GM18951 (cell line): ENCODE measurements around the gene CRHR2.

Experiments used
- POLR2A ChIP-seq: IDR thresholded peaks from 4 replicates; pipeline ENCODE4 v1.6.1; 2011; ENCODE audit warnings: mild to moderate bottlenecking; ENCODE audit not compliant: insufficient read length, insufficient read depth; ENCODE audit errors: extremely low read depth
- in situ Hi-C: fragments of 300-500 bp; cut with MboI; formaldehyde crosslinking; loops from one replicate; pipeline ENCODE4 v1.12.0; 2022; ENCODE audit warnings: low sequenced_read_pairs, mixed read lengths, inconsistent platforms; ENCODE audit not compliant: unreplicated experiment

Gene CRHR2

GRCh38 chr7:30630986-30631385 lies 51.3 kb downstream of the CRHR2 start:
- in situ Hi-C loops, result no loop called here
- no peak for TF ChIP-seq POLR2A

DNA sequence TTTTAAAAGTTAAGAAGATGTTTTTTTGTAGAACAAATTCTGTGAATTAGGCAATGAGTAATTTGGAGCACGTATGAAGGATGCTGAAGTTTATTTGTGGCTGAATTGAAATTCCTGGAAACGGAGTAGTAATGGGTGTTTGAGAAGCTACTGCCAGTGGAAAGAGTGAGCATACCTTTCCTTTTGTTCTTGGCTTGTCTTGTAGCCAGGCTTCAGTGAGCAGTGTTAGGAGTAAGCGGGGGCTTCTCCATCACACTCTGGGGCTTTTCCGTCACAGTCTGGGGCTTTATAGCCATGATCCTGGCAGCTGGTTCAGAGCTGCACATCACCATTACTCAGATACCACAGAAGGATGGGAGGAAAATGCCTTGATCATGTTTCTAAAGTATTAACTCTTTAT lies 55.2 kb downstream of the CRHR2 start:
- in situ Hi-C loops, result no loop called here
- no peak for TF ChIP-seq POLR2A

- in situ Hi-C loops, result no loop called here
- no peak for TF ChIP-seq POLR2A
Measured at GRCh38 chr7:30625283-30625682, 57.0 kb downstream of the CRHR2 start.

DNA sequence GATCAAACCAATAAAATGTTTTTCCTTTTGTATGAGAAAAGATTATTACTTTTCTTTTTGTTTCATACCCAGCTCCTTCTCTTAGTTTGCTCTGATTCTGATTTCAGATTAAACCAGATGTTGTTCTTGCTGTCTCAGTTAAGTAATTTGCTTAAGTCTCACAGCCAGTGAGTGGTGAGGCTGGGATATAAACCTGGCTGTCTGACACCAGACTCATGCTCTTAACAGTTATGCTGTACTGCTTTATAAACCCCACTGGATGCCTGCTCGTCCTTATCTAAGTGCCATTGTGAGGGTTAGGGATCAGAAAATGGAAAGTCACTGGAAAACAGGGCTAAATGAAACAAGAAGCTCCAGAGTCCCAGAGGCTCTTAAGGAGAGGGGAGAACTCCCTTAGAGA lies 63.3 kb downstream of the CRHR2 start:
- TF ChIP-seq POLR2A, result no peak
- in situ Hi-C loops, result no loop called here

- in situ Hi-C loops, result no loop called here
- TF ChIP-seq POLR2A, result no peak
Measured at GRCh38 chr7:30618080-30618676, 64.1 kb downstream of the CRHR2 start.

DNA sequence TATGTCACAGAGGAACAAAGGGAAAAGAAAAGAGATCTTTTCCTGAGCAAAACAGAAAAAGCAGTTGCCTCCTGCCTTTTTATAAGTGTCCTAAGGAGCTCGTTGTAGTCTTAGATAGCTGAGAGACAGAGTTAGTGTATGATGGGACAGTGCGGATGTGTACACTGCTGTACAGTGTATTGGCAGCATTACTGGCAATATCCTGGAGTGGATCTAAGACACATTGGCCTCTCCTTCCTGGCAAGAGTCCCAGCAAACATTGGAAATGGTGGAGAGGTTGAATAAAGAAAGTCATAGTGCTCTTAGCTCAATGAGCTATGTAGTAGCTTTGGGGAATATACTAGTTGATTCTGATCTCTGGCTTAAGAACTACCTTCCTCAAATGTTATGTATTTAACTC lies 64.9 kb downstream of the CRHR2 start:
- in situ Hi-C loops, result no loop called here
- TF ChIP-seq POLR2A, result no peak

DNA sequence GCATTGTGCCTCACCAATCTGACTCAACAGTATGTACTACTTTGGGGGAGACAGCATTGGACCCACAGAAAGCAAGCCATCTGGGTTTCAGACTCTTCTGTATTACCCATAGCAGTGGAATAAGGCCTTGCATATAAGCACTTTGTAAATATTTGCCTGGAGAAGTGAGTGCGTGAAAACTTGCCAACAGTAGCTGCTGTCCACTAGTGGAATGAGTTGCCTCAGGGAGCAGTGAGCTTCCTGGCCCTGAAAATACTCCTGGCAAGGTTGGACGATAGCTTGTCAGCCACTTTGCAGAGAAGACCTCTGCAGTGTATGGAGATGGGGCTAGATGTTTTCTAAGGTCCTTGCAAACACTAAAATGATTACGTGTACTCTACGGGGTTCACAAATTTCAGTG lies 65.9 kb downstream of the CRHR2 start:
- in situ Hi-C loops, result no loop called here
- TF ChIP-seq POLR2A, result no peak

DNA sequence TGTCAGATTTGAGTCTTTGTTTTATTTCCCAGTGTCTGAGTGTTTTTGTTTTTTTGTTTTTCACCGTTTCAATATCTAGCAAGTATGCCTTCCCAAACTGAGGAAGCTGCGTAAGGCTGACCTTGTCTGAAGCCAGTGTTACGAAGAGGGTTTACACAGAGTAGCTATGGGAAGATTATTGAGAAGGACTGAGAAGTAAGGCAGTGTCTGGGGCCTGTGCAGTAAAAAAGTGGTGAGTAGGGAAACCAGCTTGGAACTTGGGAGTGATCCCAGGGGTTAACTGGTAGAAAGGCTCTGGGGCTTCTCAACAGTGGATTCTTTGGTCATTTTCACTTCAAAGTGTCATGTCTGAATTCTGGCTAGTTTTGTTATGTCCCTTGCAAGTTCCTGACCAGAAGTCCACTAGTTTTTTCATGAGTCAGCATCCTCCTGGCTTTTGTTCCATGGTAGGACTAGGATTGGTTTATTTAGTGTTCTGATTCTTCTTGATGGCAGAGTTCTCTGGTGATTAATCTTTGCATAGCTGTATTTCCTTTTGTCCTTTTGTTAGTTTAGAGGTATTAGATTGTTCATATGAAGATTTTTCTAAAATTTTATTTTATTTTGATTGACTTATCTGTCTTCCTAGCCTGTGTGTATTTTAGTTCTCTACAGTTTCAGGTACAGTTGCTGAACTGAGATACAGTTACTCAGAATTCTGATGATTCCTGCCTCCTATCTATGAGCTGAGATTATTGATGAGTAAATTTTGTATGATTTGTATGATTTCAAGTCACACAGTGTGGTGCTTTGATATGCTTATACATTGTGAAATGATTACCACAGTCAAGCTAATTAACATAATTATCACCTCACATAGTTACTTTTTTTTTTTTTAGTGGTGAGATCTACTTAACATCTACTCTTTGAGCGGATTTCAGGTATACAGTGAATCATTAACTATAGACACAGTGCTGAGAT lies 68.6 kb downstream of the CRHR2 start:
- in situ Hi-C loops, result no loop called here
- no peak for TF ChIP-seq POLR2A

DNA sequence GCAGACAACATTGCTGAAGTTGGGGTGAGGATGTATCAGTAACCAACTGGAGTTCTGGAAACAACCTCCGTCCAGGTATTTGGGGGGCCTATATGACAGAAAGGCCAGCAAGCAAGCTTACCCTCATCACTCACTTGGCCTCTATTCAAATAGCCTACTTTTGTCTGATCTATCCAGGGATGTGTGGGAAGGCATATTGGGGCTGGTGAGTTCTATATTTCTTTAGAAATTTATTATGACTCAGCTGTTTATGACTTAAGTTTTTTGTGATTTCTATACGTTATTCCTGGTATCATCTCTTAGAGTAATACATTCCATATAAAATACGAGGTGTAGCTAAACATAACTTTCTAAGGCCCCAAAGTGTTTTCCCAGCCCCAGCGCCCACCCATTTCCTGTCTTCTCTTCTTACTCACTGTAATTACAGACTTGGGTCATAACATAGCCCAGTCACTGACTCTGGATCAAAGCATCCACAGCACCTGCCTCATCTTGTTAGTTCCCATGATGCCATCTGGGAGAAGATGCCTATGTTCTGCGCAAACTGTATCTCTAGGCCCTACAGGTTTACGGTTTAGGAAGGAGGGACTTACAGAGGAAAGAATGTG lies 69.5 kb downstream of the CRHR2 start:
- TF ChIP-seq POLR2A, result no peak
- in situ Hi-C loops, result no loop called here

DNA sequence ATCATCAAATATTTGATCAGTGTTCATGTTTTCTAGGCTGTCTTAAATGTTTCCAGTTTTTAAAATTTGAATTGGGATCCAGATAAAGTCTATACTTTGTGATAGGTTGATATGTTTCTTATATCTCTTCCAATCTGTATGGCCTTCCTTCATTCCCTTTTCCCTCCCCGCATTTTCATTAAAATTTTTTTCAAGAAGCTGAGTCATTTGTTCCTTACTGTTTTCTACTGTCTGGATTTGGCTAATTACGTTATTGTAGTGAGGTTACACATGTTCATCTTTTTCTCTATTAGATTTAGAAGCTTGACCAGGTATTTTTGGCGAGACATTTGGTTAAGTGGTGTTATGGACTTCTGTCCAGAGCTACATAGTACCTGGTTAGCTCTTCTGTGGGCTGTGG lies 76.4 kb downstream of the CRHR2 start:
- no peak for TF ChIP-seq POLR2A

GRCh38 chr7:30604901-30605300 lies 77.4 kb downstream of the CRHR2 start:
- TF ChIP-seq POLR2A, result no peak
- in situ Hi-C loops, result no loop called here

More for the DNA sequence above, 76.4 kb downstream of the CRHR2 start:
- in situ Hi-C loops, result no loop called here
